Measurements from ENCODE around the gene ROCK2.

DNA sequence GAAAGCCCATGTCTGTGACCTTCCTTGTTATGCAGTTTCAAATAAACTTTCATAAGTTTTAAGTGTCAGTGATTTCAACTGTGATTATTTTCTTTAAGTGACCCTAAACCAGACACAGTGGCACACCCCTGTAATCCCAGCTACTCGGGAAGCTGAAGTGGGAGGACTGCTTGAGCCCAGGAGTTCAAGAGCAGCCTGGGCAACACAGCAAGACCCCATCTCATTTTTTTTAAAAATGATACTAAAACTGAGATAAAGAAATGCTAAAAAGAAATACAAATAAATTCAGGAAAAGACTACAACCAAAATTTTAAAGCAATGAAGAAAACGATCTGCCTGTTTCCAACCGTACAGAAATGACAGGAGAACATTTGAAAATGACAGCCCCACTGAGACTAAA is 54.2 kb downstream of the ROCK2 start:
- TF ChIP-seq POLR2AphosphoS5 (IDR thresholded peaks at IDR 0.05; ENCODE audit: low read depth, low read length) (no peak), REST (IDR thresholded peaks at IDR 0.05; ENCODE audit: insufficient read depth in 1 of 2, low read depth in 2 of 2, low read length in 2 of 2) (no peak)

All from PFSK-1 (cell line).